ENCODE results near the gene ARL6IP4. TPM values are rescaled to one million over a fixed set of nuclear protein-coding genes. Genes with fewer than 3 reads are reported as not detected.

Gene ARL6IP4
- total RNA-seq, 2 experiments from 2014 or later = 228 to 263 TPM

DNA sequence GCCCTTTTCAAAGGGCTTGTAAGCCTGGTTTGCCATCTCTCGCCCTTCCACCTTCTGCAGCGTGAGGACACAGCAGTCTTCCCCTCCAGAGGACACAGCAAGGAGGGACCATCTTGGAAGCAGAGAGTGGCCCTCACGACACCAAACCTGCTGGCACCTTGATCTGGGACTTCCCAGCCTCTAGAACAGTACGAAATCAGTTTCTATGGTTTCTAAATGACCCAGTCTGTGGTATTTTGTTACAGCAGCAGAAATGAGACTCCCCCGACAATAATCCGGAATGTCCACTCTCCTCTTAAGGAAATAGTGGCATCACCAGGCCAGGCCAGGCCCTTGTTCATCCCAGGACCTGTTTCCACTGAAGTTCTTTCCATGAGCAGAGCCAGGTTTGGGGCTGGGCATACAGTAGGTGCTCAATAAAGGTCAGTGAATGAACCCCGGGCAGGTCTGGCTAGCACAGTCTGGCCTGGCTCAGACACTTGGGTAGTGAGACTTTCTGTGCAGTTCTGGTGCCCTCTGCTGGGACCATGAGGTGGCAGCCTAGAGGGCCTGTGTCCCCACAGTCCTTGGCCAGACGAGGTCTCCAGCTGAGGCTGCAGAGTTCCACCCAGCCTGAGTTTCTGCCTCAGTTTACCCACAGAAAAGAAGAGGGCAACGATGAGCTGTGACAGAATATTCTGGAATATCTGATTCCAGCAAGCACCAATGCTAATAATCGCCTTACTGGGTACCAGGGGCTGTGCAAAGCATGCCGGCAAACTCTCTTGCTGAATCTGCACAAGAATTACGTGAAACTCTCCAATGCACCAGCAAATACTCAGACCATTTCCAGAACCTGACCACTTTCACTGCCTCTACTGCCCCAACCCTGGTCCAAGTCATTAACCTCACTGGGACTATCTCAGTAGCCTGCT is 28.2 kb upstream of the ARL6IP4 start:
- peak; percentile 83 for DNase-seq (ENCODE audit: low spot score)
- no peak overlapping the region for H3K27ac ChIP-seq (ENCODE audit: low read depth, low read length, poor library complexity, severe bottlenecking)
- no TSS peak for BruUV-seq (replicated peaks)
- H3K9me3 ChIP-seq (ENCODE audit: low read length) = no peaks in the 10 kb centered on the region
- no peaks in the 10 kb centered on the region for H3K4me1 ChIP-seq (ENCODE audit: insufficient read depth, low read length, poor library complexity, severe bottlenecking)
- H4K20me1 ChIP-seq (ENCODE audit: insufficient read depth, low read length) = no peaks in the 10 kb centered on the region
- no peaks in the 10 kb centered on the region for H3K79me2 ChIP-seq (ENCODE audit: insufficient read depth, low read depth, low read length)
- POLR2A ChIA-PET = no interaction called here
- intact Hi-C loops (cut with micrococcal nuclease; ENCODE audit: unreplicated experiment) = loop anchor here (1.0 to 5.0 kb wide), 4 partner anchors 71 to 175 kb away; no protein-coding TSS in a partner anchor
- no peak overlapping the region for H2AFZ ChIP-seq (ENCODE audit: low read length)
- TF ChIP-seq EZH2phosphoT487 (IDR thresholded peaks at IDR 0.05; ENCODE audit: borderline replicate concordance, low read depth, low read length) = no peak
- TF ChIP-seq, protein P1, sequence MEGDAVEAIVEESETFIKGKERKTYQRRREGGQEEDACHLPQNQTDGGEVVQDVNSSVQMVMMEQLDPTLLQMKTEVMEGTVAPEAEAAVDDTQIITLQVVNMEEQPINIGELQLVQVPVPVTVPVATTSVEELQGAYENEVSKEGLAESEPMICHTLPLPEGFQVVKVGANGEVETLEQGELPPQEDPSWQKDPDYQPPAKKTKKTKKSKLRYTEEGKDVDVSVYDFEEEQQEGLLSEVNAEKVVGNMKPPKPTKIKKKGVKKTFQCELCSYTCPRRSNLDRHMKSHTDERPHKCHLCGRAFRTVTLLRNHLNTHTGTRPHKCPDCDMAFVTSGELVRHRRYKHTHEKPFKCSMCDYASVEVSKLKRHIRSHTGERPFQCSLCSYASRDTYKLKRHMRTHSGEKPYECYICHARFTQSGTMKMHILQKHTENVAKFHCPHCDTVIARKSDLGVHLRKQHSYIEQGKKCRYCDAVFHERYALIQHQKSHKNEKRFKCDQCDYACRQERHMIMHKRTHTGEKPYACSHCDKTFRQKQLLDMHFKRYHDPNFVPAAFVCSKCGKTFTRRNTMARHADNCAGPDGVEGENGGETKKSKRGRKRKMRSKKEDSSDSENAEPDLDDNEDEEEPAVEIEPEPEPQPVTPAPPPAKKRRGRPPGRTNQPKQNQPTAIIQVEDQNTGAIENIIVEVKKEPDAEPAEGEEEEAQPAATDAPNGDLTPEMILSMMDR (conservative IDR thresholded peaks at IDR 0.05; ENCODE audit: low read length) = peak; percentile 95
- CTCF ChIA-PET (ENCODE audit: unreplicated experiment) = interaction anchor here (0.5 kb wide), 1 partner anchor 458 kb away, joined by 5 read pairs; no protein-coding TSS in a partner anchor
- no peaks in the 10 kb centered on the region for H3K9me2 ChIP-seq (ENCODE audit: insufficient read depth, low read length)
- H3K4me3 ChIP-seq (ENCODE audit: low read depth, low read length, poor library complexity, severe bottlenecking) = no peak overlapping the region
- H3K4me2 ChIP-seq (ENCODE audit: low read length) = no peak overlapping the region
- H3K36me3 ChIP-seq (ENCODE audit: insufficient read depth, low read length) = no peaks in the 10 kb centered on the region

DNA sequence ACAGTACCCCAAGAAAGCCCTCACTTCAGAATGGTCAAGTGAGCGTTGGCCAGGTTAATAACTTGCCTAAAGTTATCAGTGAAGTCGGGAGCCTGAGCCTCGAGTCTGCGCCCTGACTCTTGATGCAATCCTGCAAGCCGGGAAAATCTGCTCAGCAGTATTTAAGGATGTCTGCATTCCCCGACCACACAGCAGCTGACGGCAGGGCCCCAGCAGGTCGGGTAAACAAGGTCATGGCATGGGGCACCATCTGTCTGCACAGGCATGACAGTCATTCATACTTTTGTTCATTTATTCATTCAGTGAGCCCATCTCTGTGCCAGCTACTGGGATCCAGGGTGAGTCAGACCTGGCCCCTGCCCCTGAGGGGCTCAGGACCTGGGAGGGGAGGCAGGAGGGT is 25.3 kb upstream of the ARL6IP4 start:
- H3K79me2 ChIP-seq (ENCODE audit: insufficient read depth, low read depth, low read length) = no peaks in the 10 kb centered on the region
- no peak overlapping the region for H3K4me2 ChIP-seq (ENCODE audit: low read length)
- no peaks in the 10 kb centered on the region for H3K36me3 ChIP-seq (ENCODE audit: insufficient read depth, low read length)
- no peak for TF ChIP-seq EZH2phosphoT487 (IDR thresholded peaks at IDR 0.05; ENCODE audit: borderline replicate concordance, low read depth, low read length)
- TF ChIP-seq, protein P1 (conservative IDR thresholded peaks at IDR 0.05; ENCODE audit: low read length) = no peak
- H3K4me1 ChIP-seq (ENCODE audit: insufficient read depth, low read length, poor library complexity, severe bottlenecking) = no peaks in the 10 kb centered on the region
- no peaks in the 10 kb centered on the region for H4K20me1 ChIP-seq (ENCODE audit: insufficient read depth, low read length)
- BruUV-seq (replicated peaks) = no TSS peak
- DNase-seq (ENCODE audit: low spot score) = no peak
- H3K9me3 ChIP-seq (ENCODE audit: low read length) = no peaks in the 10 kb centered on the region
- no peaks in the 10 kb centered on the region for H3K9me2 ChIP-seq (ENCODE audit: insufficient read depth, low read length)
- no peak overlapping the region for H2AFZ ChIP-seq (ENCODE audit: low read length)
- H3K27ac ChIP-seq (ENCODE audit: low read depth, low read length, poor library complexity, severe bottlenecking) = no peak overlapping the region
- H3K4me3 ChIP-seq (ENCODE audit: low read depth, low read length, poor library complexity, severe bottlenecking) = no peak overlapping the region
- ChIA-PET CTCF (ENCODE audit: unreplicated experiment) (no interaction called here), POLR2A (no interaction called here)
- intact Hi-C loops (cut with micrococcal nuclease; ENCODE audit: unreplicated experiment) = no loop called here

DNA sequence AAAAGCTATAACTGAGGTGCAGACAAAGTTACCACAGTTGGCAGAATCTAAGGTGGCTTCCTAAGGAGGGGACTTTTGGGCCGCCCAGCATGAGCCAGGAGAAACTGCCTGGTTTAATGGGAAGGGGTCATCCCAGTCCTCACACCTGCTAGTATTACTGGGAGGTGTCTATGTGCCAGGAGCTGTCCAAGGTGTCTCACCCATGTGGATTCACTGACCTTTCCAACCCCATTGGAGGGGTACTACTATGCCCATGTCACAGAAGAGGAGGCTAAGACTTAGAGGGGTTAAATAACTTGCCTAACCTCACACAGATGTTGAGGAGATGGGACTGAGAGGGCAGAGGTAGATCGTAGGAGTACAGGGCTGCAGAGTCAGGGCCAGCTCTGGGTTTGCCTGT is 24.4 kb upstream of the ARL6IP4 start:
- Histone ChIP-seq H3K36me3 (ENCODE audit: insufficient read depth, low read length) (no peaks in the 10 kb centered on the region), H3K79me2 (ENCODE audit: insufficient read depth, low read depth, low read length) (no peaks in the 10 kb centered on the region), H2AFZ (ENCODE audit: low read length) (no peak overlapping the region), H3K9me2 (ENCODE audit: insufficient read depth, low read length) (no peaks in the 10 kb centered on the region), H4K20me1 (ENCODE audit: insufficient read depth, low read length) (no peaks in the 10 kb centered on the region), H3K4me2 (ENCODE audit: low read length) (no peak overlapping the region), H3K4me3 (ENCODE audit: low read depth, low read length, poor library complexity, severe bottlenecking) (no peak overlapping the region), H3K9me3 (ENCODE audit: low read length) (no peaks in the 10 kb centered on the region), H3K27ac (ENCODE audit: low read depth, low read length, poor library complexity, severe bottlenecking) (no peak overlapping the region), H3K4me1 (ENCODE audit: insufficient read depth, low read length, poor library complexity, severe bottlenecking) (no peaks in the 10 kb centered on the region)
- intact Hi-C loops (cut with micrococcal nuclease; ENCODE audit: unreplicated experiment) = no loop called here
- ChIA-PET POLR2A (interaction anchor here (0.6 kb wide), 1 partner anchor 1034 kb away, joined by 3 read pairs; no protein-coding TSS in a partner anchor), CTCF (ENCODE audit: unreplicated experiment) (no interaction called here)
- no peak for DNase-seq (ENCODE audit: low spot score)
- no TSS peak for BruUV-seq (replicated peaks)
- TF ChIP-seq, protein P1 (conservative IDR thresholded peaks at IDR 0.05; ENCODE audit: low read length) = no peak
- no peak for TF ChIP-seq EZH2phosphoT487 (IDR thresholded peaks at IDR 0.05; ENCODE audit: borderline replicate concordance, low read depth, low read length)

Measured in OCI-LY7 (cell line).